ENCODE data around the gene PPP1R15B. TPM values are rescaled to one million over a fixed set of nuclear protein-coding genes. Genes with fewer than 3 reads are reported as not detected.
A peak's percentile ranks its signal among the peaks of the same experiment; 100 is the strongest.

The PPP1R15B gene
- total RNA-seq (41.6 TPM), polyA plus RNA-seq (ENCODE audit: insufficient read depth, low read depth, low replicate concordance) (12.3 TPM)
- long read RNA-seq, donor 1, full-length matches to known transcripts = 4 of 4 reads
- long read RNA-seq, donor 1, partial matches to known transcripts = 0 of 4 reads
- long read RNA-seq, donor 1, other reads (novel, unspliced or antisense) = 0 of 4 reads
- long read RNA-seq, donor 2, full-length matches to known transcripts = 9 of 9 reads
- long read RNA-seq, donor 2, partial matches to known transcripts = 0 of 9 reads
- long read RNA-seq, donor 2, other reads (novel, unspliced or antisense) = 0 of 9 reads
- long read RNA-seq, donor 3, full-length matches to known transcripts = 9 of 9 reads
- long read RNA-seq, donor 3, partial matches to known transcripts = 0 of 9 reads
- long read RNA-seq, donor 3, other reads (novel, unspliced or antisense) = 0 of 9 reads
- long read RNA-seq, donor 4, full-length matches to known transcripts = 2 of 2 reads
- long read RNA-seq, donor 4, partial matches to known transcripts = 0 of 2 reads
- long read RNA-seq, donor 4, other reads (novel, unspliced or antisense) = 0 of 2 reads
- long read RNA-seq, donor 5 = 0 reads
- long read RNA-seq, donor 6, full-length matches to known transcripts = 1 of 1 reads
- long read RNA-seq, donor 6, partial matches to known transcripts = 0 of 1 reads
- long read RNA-seq, donor 6, other reads (novel, unspliced or antisense) = 0 of 1 reads
- long read RNA-seq, donor 7, full-length matches to known transcripts = 9 of 13 reads
- long read RNA-seq, donor 7, partial matches to known transcripts = 1 of 13 reads
- long read RNA-seq, donor 7, other reads (novel, unspliced or antisense) = 3 of 13 reads
- long read RNA-seq, donor 8, full-length matches to known transcripts = 3 of 3 reads
- long read RNA-seq, donor 8, partial matches to known transcripts = 0 of 3 reads
- long read RNA-seq, donor 8, other reads (novel, unspliced or antisense) = 0 of 3 reads
- long read RNA-seq, donor 9, full-length matches to known transcripts = 1 of 7 reads
- long read RNA-seq, donor 9, partial matches to known transcripts = 6 of 7 reads
- long read RNA-seq, donor 9, other reads (novel, unspliced or antisense) = 0 of 7 reads
- long read RNA-seq, donor 10, full-length matches to known transcripts = 4 of 4 reads
- long read RNA-seq, donor 10, partial matches to known transcripts = 0 of 4 reads
- long read RNA-seq, donor 10, other reads (novel, unspliced or antisense) = 0 of 4 reads

DNA sequence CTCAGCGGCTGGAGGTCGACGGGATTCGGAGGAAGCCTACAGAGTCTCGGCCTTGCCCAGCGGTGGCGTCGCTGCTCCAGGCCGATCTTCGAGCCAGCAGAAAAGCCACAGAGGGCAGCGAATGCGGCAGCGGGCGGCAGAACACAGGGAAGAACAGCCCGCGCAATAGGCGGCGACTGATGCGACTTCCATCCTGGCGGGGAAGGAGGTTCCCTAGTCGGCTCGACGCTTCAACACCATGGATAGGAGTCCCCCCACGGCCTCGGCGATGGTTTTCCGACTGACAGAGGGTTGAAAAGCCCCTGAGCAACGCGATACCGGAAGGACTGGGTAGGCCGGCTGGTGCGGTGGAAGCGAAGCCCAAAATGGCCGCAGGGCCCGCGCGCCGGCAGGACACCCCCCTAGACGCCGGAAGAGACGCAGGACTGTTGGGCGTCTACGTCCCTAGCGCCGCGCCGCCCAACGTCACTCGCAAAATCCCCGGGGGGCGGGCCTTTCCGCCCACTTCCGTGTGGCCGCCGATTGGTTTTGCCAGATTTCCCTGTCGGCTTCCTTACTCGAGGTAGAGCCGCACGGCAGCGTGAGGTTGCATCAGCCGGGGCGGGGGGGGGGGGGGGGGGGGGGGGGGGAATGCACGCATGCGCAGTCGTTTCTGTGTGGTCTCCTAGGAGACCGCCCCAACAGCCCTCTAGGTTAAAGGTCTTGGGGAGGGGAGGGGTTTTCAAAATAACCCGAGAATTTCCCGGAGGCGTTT lies at the start of gene PPP1R15B:
Gene PPP1R15B (minus strand): TSS at position 367 of the 754 bp plus-strand sequence. CDS start 406 bp downstream, outside the sequence.
- H3K27me3 ChIP-seq (ENCODE audit: control insufficient read depth, insufficient read depth, low read length) = no peaks in the 10 kb centered on the region
- FAIRE-seq (no peak), DNase-seq (peak; percentile 99 to 100 (median 99))
- no peaks in the 10 kb centered on the region for H3K36me3 ChIP-seq (ENCODE audit: control insufficient read depth in 2 of 3, insufficient read depth in 3 of 3, low read length in 3 of 3)
- H3K9ac ChIP-seq (ENCODE audit: low read length in 3 of 3) = peak within 1 kb of the TSS; percentile 90 to 99 (median 98)
- intact Hi-C loops (cut with DNase I) = no loop called here
- peak within 1 kb of the TSS; percentile 98 to 100 for H3K27ac ChIP-seq (ENCODE audit: low read depth in 2 of 2, low read length in 2 of 2)
- peaks cover 0 to 2% (median 2%) of the 10 kb centered on the region in 3 donors for H3K4me1 ChIP-seq (ENCODE audit: control insufficient read depth in 2 of 3, insufficient read depth in 2 of 3, low read depth in 1 of 3, low read length in 3 of 3)
- no peaks in the 10 kb centered on the region for H3K9me3 ChIP-seq (ENCODE audit: control insufficient read depth in 2 of 3, insufficient read depth in 1 of 3, low read length in 3 of 3)
- peak within 1 kb of the TSS; percentile 90 to 98 (median 95) for H3K4me3 ChIP-seq (ENCODE audit: low read length in 3 of 3)
- TF ChIP-seq, protein P1, sequence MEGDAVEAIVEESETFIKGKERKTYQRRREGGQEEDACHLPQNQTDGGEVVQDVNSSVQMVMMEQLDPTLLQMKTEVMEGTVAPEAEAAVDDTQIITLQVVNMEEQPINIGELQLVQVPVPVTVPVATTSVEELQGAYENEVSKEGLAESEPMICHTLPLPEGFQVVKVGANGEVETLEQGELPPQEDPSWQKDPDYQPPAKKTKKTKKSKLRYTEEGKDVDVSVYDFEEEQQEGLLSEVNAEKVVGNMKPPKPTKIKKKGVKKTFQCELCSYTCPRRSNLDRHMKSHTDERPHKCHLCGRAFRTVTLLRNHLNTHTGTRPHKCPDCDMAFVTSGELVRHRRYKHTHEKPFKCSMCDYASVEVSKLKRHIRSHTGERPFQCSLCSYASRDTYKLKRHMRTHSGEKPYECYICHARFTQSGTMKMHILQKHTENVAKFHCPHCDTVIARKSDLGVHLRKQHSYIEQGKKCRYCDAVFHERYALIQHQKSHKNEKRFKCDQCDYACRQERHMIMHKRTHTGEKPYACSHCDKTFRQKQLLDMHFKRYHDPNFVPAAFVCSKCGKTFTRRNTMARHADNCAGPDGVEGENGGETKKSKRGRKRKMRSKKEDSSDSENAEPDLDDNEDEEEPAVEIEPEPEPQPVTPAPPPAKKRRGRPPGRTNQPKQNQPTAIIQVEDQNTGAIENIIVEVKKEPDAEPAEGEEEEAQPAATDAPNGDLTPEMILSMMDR (IDR thresholded peaks at IDR 0.05; ENCODE audit: borderline replicate concordance, extremely low read depth, insufficient read depth) = no peak

DNA sequence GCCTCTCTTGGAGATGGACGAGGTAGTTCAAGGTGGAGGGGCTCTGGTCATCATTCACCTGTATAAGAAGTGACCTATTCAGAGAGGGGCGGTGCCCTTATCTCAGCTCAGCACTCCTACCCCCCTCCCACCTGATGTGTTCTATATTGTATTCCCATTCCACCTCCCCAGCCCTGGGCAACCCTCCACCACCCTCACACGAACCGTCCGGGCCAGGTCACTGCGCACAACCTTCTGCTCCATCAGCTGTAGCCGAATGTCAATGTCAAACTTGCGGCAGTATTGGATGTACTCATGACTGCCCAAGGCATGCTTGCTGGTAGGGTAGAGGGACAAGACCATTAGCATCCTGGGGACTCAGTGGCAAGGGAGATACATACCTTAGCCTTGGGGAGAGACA lies 48.7 kb upstream of the PPP1R15B start:
- FAIRE-seq (no peak), DNase-seq (no peak)
- intact Hi-C loops (cut with DNase I) = no loop called here
- no peaks in the 10 kb centered on the region for H3K27me3 ChIP-seq (ENCODE audit: control insufficient read depth, insufficient read depth, low read length)
- no peak overlapping the region for H3K4me3 ChIP-seq (ENCODE audit: low read length in 3 of 3)
- peaks cover 0 to 14% (median 7%) of the 10 kb centered on the region in 3 donors for H3K36me3 ChIP-seq (ENCODE audit: control insufficient read depth in 2 of 3, insufficient read depth in 3 of 3, low read length in 3 of 3)
- peak overlapping the region in 1 of 2 donors; percentile 26 for H3K27ac ChIP-seq (ENCODE audit: low read depth in 2 of 2, low read length in 2 of 2)
- TF ChIP-seq, protein P1 (IDR thresholded peaks at IDR 0.05; ENCODE audit: borderline replicate concordance, extremely low read depth, insufficient read depth) = no peak
- no peaks in the 10 kb centered on the region for H3K9me3 ChIP-seq (ENCODE audit: control insufficient read depth in 2 of 3, insufficient read depth in 1 of 3, low read length in 3 of 3)
- H3K9ac ChIP-seq (ENCODE audit: low read length in 3 of 3) = no peak overlapping the region
- H3K4me1 ChIP-seq (ENCODE audit: control insufficient read depth in 2 of 3, insufficient read depth in 2 of 3, low read depth in 1 of 3, low read length in 3 of 3) = peaks cover 0 to 30% (median 5%) of the 10 kb centered on the region in 3 donors

DNA sequence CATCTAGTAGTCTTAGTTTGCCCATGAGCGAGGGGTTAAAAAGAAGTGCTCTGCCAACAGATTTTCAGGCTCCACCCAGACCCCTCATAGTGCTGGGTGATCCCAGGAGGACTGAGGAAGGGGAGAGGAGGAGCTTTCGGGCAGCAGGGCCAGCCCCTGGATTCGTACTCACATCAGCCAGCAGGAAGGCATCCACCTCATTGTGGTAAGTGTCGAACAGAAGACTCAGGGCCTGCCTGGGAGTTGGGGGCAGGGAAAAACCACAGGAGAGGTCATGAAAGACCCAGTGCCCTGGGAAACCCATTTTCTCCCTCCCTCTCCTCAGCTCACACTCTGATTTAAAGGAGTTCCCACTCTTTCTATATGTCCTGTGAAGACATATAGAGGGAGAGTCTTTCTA lies 48.1 kb upstream of the PPP1R15B start:
- Histone ChIP-seq H3K4me3 (ENCODE audit: low read length in 3 of 3) (no peak overlapping the region), H3K27ac (ENCODE audit: low read depth in 2 of 2, low read length in 2 of 2) (peak overlapping the region in 1 of 2 donors; percentile 35), H3K4me1 (ENCODE audit: control insufficient read depth in 2 of 3, insufficient read depth in 2 of 3, low read depth in 1 of 3, low read length in 3 of 3) (peaks cover 0 to 27% (median 5%) of the 10 kb centered on the region in 3 donors), H3K27me3 (ENCODE audit: control insufficient read depth, insufficient read depth, low read length) (no peaks in the 10 kb centered on the region), H3K9me3 (ENCODE audit: control insufficient read depth in 2 of 3, insufficient read depth in 1 of 3, low read length in 3 of 3) (no peaks in the 10 kb centered on the region), H3K36me3 (ENCODE audit: control insufficient read depth in 2 of 3, insufficient read depth in 3 of 3, low read length in 3 of 3) (peaks cover 0 to 14% (median 7%) of the 10 kb centered on the region in 3 donors), H3K9ac (ENCODE audit: low read length in 3 of 3) (no peak overlapping the region)
- DNase-seq (no peak), FAIRE-seq (no peak)
- intact Hi-C loops (cut with DNase I) = no loop called here
- TF ChIP-seq, protein P1 (IDR thresholded peaks at IDR 0.05; ENCODE audit: borderline replicate concordance, extremely low read depth, insufficient read depth) = no peak

All from kidney (tissue), 22 donors.